Immature natural killer cell (primary cell): ENCODE data around the gene HSPG2. TPM values are rescaled to one million over a fixed set of nuclear protein-coding genes. Genes with fewer than 3 reads are reported as not detected.
"Not testable (repeated sequence)": the region's sequence is repeated elsewhere in the genome, so short reads cannot be mapped to it uniquely, and the experiment has no call there.

Experiments used
- DNase-seq, 3 donors: peaks; one replicate each; pipeline ENCODE4 v3.0.0; 2022; ENCODE audit warnings: mixed read lengths in 1 of 3
- H3K27ac Mint-ChIP-seq, 6 donors: one replicate each; pipeline ENCODE4 v1.8.0; 2020; ENCODE audit warnings: mixed read lengths in 6 of 6, mild to moderate bottlenecking in 5 of 6, inconsistent platforms in 4 of 6, moderate library complexity in 3 of 6
- H3K27me3 Mint-ChIP-seq, 3 donors: one replicate each; pipeline ENCODE4 v1.8.0; 2020 to 2021; ENCODE audit warnings: low read depth in 3 of 3, mild to moderate bottlenecking in 3 of 3, mixed read lengths in 3 of 3, moderate library complexity in 3 of 3, inconsistent platforms in 1 of 3
- H3K36me3 Mint-ChIP-seq, 3 donors: one replicate each; pipeline ENCODE4 v1.8.0; 2020; ENCODE audit warnings: mixed read lengths in 3 of 3, inconsistent platforms in 2 of 3, mild to moderate bottlenecking in 2 of 3
- H3K4me1 Mint-ChIP-seq, 2 donors: one replicate each; pipeline ENCODE4 v1.8.0; 2020; ENCODE audit warnings: inconsistent platforms in 2 of 2, mild to moderate bottlenecking in 2 of 2, mixed read lengths in 2 of 2, moderate library complexity in 1 of 2
- H3K4me3 Mint-ChIP-seq, 5 donors: one replicate each; pipeline ENCODE4 v1.8.0; 2020; ENCODE audit warnings: mild to moderate bottlenecking in 5 of 5, mixed read lengths in 5 of 5, inconsistent platforms in 3 of 5, moderate library complexity in 3 of 5
- H3K9me3 Mint-ChIP-seq, 6 donors: one replicate each; pipeline ENCODE4 v1.8.0; 2020; ENCODE audit warnings: mild to moderate bottlenecking in 6 of 6, mixed read lengths in 6 of 6, inconsistent platforms in 4 of 6, moderate library complexity in 3 of 6
- polyA plus RNA-seq, 3 donors: library from polyadenylated mRNA; unstranded; fragments of 300-500 nt; fragmentation: Illumina TruSeq; gene quantifications; one replicate each; pipeline ENCODE4 v1.2.3, GENCODE V29; 2021

HSPG2 gene
- polyA plus RNA-seq, 3 donors from 2014 or later: 0.19 TPM; not detected in 2

DNA sequence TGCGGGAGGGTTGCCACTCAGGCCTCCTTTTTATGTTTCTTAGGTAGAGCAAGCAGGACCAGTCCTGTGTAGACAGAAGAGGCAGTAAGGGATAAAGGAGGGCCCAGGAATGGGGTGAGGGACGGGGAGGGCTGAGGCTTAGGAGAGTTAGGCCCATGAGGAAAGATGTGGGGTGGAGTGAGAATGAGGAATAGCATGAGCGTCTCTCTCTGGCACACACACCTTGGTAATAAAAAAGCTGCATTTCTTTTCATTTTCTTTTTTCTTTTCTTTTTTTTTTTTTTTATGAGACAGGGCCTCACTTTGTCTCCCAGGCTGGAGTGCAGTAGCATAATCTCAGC is 7.6 kb upstream of the HSPG2 start:
- DNase-seq: no peak
- H3K27me3 Mint-ChIP-seq: peaks cover 0 to 5% (median 0%) of the 10 kb centered on the region in 3 donors
- no peaks in the 10 kb centered on the region for H3K4me1 Mint-ChIP-seq
- H3K9me3 Mint-ChIP-seq: no peaks in the 10 kb centered on the region
- H3K36me3 Mint-ChIP-seq: no peaks in the 10 kb centered on the region
- no peak overlapping the region for H3K4me3 Mint-ChIP-seq
- no peak overlapping the region for H3K27ac Mint-ChIP-seq

DNA sequence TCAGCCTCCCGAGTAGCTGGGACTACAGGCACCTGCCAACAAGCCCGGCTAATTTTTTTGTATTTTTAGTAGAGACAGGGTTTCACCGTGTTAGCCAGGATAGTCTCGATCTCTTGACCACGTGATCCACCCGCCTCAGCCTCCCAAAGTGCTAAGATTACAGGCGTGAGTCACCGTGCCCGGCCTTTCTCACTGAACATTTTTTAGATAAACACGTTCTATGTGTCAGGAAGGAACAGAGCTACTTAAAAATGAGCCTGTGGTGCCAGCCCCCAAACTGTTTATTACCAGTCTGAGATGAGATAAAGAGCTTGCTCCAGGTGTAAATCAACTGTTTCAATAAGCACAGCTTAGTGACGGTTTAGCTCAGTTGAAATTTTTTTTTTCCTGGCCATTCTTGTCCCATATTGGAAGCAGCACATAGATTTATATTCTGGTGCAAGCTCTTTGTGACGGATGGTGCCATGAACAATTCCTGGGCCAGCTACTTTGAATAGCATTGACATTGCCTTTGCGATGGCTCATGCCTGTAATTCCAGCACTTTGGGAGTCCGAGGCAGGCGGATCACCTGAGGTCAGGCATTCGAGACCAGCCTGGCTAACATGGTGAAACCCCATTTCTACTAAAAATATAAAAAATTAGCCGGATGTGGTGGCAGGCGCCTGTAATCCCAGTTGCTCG is 6.0 kb upstream of the HSPG2 start:
- not testable (repeated sequence) for H3K4me3 Mint-ChIP-seq, H3K27ac Mint-ChIP-seq, H3K4me1 Mint-ChIP-seq, H3K36me3 Mint-ChIP-seq, H3K9me3 Mint-ChIP-seq, H3K27me3 Mint-ChIP-seq, DNase-seq

DNA sequence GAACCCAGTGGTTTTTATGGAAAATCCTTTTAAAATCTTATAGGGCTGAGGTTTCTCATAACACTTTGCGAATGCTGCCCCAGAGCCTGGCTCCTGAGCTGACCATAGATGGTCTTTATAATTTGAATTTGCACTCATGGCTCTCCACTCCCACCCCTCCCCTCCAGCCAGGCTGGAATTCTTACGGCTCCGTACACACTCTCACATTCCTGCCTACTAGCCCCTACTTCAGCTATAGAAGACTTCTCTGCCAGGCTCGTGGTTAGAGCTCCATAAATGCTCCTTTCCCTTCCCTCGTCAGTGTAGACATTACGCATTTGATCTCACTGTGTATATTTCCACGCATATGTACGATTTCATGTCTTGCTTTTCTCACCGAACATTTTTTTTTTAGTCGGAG is 5.4 kb upstream of the HSPG2 start:
- no peaks in the 10 kb centered on the region for H3K9me3 Mint-ChIP-seq
- H3K36me3 Mint-ChIP-seq: no peaks in the 10 kb centered on the region
- no peak for DNase-seq
- H3K4me1 Mint-ChIP-seq: peaks cover 5 to 6% of the 10 kb centered on the region in 2 donors
- H3K4me3 Mint-ChIP-seq: no peak overlapping the region
- no peak overlapping the region for H3K27ac Mint-ChIP-seq
- H3K27me3 Mint-ChIP-seq: peaks cover 0 to 11% (median 0%) of the 10 kb centered on the region in 3 donors

DNA sequence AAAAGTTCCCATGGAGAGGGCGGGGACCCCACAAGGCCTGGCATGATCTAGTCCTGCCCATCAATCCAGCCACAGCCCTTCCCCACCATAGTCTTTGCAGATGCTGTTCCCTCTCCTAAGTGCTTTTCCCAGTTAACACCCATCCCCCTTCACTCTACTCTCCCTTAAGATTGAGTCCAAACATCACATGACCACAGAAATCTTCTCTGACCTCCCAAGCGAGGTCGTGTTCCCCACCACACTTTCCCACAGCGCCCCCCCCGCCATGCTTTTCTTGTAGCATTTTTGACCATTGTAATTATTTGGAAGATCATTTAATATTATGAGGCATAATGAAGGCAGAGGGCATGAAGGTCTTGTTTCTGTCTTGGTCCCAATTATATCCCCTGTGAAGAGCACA is 4.3 kb upstream of the HSPG2 start:
- H3K9me3 Mint-ChIP-seq: no peaks in the 10 kb centered on the region
- H3K27ac Mint-ChIP-seq: no peak overlapping the region
- no peak for DNase-seq
- no peaks in the 10 kb centered on the region for H3K36me3 Mint-ChIP-seq
- H3K27me3 Mint-ChIP-seq: peaks cover 0 to 11% (median under 1%) of the 10 kb centered on the region in 3 donors
- no peak overlapping the region for H3K4me3 Mint-ChIP-seq
- H3K4me1 Mint-ChIP-seq: peaks cover 7% of the 10 kb centered on the region in 2 donors

DNA sequence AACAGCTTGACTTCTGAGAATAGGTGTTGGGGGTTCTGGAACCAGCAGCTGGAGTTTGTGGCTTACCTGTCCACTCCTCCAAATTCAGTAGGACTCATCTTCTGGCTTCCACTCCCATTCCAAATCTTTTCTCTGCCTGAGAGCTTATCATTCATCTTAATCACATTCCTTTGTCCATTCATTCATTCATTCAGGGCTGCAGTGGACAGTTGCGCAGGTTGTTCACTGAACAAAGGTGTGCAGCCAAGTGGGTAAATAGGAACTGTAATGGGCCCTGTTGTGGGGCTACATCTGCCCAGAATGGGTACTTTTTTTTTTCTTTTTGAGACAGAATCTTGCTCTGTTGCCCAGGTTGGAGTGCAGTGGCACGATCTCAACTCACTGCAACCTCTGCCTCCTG is 3.4 kb upstream of the HSPG2 start:
- peaks cover 7 to 10% of the 10 kb centered on the region in 2 donors for H3K4me1 Mint-ChIP-seq
- no peak for DNase-seq
- no peaks in the 10 kb centered on the region for H3K9me3 Mint-ChIP-seq
- no peak overlapping the region for H3K27ac Mint-ChIP-seq
- no peaks in the 10 kb centered on the region for H3K36me3 Mint-ChIP-seq
- H3K27me3 Mint-ChIP-seq: peaks cover 0 to 11% (median 2%) of the 10 kb centered on the region in 3 donors
- H3K4me3 Mint-ChIP-seq: no peak overlapping the region

DNA sequence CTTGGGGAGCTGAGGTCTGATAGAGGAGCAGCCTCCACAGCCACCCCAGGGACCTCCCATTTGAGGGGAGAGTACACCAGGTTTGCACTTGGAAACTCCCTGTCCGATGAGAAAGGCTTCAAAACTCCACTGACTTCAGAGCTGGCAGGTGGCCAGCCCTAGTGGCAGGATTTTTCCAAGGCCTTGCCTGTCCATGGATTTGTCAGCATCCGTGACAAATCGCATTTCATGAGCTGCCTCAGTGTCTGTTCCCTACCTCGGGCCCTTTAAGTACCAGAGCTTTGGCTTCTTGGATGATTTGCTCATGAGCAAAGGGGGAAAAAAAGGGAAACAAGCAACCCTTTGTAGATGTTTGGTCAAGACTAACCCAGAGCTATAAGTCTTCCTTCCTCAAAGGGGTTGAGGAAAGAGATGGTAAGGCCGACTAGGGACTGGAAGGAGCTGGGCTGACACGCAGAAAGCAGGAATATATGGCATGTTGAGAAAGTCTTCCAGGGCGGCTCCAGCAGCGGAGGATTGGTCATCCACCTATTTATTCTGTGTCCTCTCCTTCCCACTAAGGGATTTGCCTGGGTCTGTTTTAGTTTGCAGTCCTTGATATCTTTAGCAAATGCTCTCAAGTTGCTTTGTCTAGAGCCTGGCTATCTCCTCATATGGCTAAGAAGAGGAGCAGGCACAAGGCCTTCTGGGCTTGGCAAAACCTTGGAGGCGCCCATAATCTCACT is 2.7 kb upstream of the HSPG2 start:
- peaks cover 7 to 11% of the 10 kb centered on the region in 2 donors for H3K4me1 Mint-ChIP-seq
- H3K4me3 Mint-ChIP-seq: no peak overlapping the region
- no peak overlapping the region for H3K27ac Mint-ChIP-seq
- H3K27me3 Mint-ChIP-seq: peaks cover 0 to 8% (median 2%) of the 10 kb centered on the region in 3 donors
- H3K9me3 Mint-ChIP-seq: no peaks in the 10 kb centered on the region
- no peaks in the 10 kb centered on the region for H3K36me3 Mint-ChIP-seq
- no peak for DNase-seq

DNA sequence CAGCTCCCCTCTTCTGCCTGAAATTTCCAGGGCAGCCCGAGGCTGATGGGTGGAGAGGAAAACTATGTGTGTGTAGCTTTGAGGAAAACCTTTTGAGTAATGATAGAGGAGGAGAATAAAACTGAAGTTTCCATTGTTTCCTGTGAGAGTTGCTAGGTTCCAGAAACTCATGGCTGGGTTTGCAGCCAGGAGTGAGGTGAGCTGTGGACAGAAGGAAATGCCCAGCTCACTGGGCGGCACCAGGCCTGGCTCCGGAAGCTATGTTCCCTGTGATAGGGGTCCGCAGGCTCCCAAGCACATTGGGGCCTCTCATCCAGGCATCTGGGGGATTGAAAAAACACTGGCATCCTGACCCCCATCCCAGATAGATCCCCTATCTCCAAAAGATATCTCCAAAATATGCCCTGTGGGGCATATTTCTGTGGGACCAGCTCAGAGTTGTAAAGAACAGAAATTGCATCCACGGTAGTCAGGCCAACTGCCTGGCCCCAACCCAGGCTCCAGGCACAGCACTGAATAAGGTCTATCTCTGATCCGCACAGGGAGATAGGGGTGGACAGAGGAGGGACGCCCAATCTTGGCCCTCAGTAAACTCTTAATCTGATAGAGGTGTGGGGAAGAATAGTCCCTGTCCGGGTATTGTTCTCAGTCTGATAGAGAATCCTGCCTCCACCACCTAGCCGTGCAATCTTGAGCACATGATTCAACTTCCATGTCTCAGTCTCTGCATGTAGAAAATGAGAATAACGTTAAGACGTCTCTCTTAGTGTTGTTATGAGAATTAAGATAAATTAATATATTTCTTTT is 1.8 kb upstream of the HSPG2 start:
- no peak for DNase-seq
- H3K36me3 Mint-ChIP-seq: no peaks in the 10 kb centered on the region
- H3K4me1 Mint-ChIP-seq: peaks cover 7 to 11% of the 10 kb centered on the region in 2 donors
- H3K4me3 Mint-ChIP-seq: peak overlapping the region; percentile 33 to 94 (median 79)
- peaks cover 0 to 9% (median 2%) of the 10 kb centered on the region in 3 donors for H3K27me3 Mint-ChIP-seq
- no peak overlapping the region for H3K27ac Mint-ChIP-seq
- no peaks in the 10 kb centered on the region for H3K9me3 Mint-ChIP-seq

DNA sequence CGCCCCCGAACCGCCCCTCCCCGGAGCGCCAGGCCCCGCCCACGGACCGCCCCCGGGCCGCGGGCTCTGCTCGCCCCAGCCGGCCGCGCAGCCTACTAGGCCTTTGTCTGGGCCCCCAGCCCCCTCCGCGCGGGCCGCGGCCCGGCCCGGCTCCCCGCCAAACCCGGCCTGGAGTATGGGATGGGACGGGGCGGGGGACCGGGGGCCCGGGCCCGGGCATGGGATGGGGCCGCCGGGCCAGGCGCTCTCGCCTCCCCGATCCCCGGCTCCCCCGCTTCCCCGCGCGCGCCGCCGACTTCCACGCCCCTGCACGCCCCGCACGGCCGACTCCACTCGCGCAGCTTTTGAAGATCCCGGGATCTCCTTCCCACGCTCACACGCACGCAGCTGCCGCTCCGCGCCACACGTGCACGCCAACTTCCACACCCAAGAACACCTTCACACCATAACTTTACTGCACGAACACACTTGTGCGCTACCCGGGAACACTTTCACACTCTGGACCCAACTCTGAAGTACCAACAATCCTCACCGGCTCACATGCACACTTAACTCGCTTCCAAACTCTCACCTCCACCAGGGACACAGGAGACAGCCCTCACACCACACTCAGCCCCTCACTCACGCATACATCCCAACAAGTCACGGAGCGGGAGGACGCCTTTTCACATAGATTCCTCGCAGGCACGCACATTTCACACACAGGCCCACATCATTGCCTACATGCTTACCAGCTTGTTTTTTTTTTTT is 437 bp upstream of the HSPG2 start:
- Mint-ChIP-seq H3K4me1 (peaks cover 7 to 11% of the 10 kb centered on the region in 2 donors), H3K27me3 (peaks cover 0 to 12% (median 2%) of the 10 kb centered on the region in 3 donors), H3K4me3 (peak overlapping the region; percentile 79 to 94 (median 88)), H3K9me3 (no peaks in the 10 kb centered on the region), H3K27ac (peak overlapping the region in 4 of 6 donors; percentile 23 to 91 (median 61)), H3K36me3 (no peaks in the 10 kb centered on the region)
- peak; percentile 57 to 68 (median 66) for DNase-seq

DNA sequence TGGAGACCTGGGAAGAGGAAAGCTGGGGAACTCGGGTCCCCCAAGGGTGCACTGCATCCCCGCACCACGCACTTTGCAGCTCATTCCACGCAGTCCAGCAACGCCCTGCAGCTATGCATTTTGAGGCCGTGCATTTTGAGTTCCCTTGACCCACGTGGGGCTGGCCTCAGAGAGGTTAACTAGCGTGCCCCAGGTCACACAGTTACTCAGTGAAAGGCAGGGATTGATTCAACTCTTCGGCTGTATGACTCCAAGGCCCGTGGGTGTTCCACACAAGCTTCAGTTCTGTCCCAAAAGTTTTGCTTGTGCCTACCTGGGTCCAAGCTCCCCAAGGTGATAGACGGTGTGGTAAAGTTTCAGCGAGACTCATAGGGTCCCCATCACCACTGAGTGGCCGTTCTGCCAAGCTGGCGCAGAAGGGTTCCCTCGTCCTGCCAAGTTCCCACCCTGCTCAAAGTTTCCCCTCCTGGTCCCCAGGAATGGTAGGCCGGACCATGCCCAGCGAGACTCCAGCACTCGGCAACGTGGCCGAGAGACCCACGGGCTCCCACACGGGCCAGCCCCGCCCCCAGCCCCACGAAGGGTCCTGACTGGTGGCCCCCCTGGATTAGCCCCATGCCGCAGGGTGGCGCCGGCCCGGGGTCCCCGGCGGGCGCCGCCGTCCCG is 611 bp downstream of the HSPG2 start:
- Mint-ChIP-seq H3K4me1 (peaks cover 7 to 11% of the 10 kb centered on the region in 2 donors), H3K4me3 (peak overlapping the region; percentile 42 to 75 (median 52)), H3K9me3 (peaks cover 0 to 1% (median 0%) of the 10 kb centered on the region in 6 donors), H3K27me3 (peaks cover 1 to 17% (median 2%) of the 10 kb centered on the region in 3 donors), H3K36me3 (no peaks in the 10 kb centered on the region), H3K27ac (no peak overlapping the region)
- DNase-seq: peak in 2 of 3 donors; percentile 3 to 5

DNA sequence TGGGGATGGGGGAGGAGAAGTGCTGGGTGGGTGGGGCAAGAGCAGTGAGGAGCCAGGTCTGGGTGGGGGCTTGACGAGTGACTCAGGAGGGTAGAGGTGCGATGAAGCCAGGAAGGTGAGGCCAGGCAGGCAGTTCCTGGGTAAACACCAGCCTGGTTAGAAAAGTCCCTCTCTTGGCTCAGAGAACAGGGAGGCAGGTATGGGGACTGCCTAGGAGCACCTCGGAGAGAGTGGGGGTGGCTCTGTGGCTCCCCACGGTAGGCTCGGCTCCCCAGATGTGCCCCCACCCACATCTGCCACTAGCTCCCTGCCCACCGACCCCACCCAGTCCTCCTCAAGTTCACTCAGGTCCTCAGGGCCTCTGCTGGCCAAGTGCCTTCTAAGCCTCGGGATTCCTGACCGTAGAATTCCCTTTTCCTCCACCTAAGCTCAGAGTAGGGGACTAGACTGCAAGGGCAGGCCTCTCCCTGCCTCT is 1.2 kb downstream of the HSPG2 start:
- H3K4me1 Mint-ChIP-seq: peaks cover 7 to 11% of the 10 kb centered on the region in 2 donors
- peaks cover 1 to 17% (median 2%) of the 10 kb centered on the region in 3 donors for H3K27me3 Mint-ChIP-seq
- H3K36me3 Mint-ChIP-seq: no peaks in the 10 kb centered on the region
- H3K4me3 Mint-ChIP-seq: peak overlapping the region in 4 of 5 donors; percentile 10 to 59 (median 36)
- H3K27ac Mint-ChIP-seq: no peak overlapping the region
- DNase-seq: no peak
- H3K9me3 Mint-ChIP-seq: peaks cover 0 to 1% (median 0%) of the 10 kb centered on the region in 6 donors

DNA sequence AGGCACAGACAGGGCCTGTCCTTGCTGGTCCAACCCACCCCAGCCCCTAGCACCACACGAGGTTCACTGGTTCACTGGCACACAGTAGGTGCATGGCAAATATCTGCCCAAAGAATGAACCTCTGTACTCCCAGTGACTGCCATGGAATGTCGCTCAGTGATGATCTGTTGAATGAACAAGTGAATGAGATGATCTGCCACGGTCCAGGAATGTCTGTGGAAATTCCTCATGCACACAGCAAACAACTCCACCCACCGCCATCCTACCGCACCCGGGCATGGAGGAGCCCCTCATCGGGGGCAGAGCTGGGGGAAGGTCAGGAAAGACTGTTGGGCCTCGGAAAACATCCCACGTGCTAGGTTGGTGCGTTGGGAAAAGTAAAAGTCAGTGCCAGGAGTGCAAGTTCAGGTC is 1.7 kb downstream of the HSPG2 start:
- DNase-seq: no peak
- Mint-ChIP-seq H3K27me3 (peaks cover 1 to 17% (median 2%) of the 10 kb centered on the region in 3 donors), H3K4me3 (peak overlapping the region; percentile 25 to 61 (median 46)), H3K27ac (no peak overlapping the region), H3K9me3 (peaks cover 0 to 1% (median 0%) of the 10 kb centered on the region in 6 donors), H3K4me1 (peaks cover 7 to 11% of the 10 kb centered on the region in 2 donors), H3K36me3 (no peaks in the 10 kb centered on the region)

DNA sequence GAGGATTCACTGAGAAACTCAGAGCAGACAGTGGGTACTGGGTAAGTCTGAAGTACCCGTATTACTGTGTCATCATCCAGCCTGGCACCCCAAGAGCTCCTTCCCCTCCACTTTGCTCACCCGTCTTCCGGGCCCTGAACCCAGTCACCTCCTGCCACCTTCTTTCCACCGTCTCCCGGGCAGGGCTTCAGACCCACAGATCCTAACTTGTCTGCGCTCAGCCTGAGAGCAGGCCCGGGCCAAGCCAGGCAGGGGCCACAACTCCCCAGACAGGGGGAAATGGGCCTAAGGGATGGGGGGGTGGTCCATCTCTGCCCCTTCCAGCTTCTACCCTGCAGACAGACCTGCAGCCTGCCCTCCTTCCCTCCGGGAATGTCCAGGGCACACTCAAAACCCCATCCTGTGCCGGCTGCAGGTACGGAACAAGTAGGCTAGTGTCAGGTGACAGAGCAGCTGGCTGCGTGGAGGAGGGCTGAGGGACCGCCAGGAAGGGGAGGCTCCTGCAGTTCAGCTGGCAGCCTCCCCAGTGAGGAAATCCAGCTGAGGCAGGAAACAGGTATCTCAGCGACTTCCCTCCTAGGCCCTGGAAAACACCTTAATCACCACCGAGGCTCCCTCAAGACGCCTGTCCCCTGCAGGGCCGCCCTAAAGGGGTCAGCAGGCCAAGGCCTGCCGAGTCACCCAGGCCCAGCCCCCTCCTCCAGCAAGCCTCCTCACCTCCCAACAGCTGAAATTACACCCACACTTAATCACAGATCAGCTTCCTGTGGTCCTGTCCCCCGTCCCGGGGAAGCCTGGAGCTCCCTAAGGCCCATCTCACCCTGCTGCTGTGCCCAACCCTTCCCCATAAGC is 3.5 kb downstream of the HSPG2 start:
- Mint-ChIP-seq H3K4me3 (no peak overlapping the region), H3K9me3 (peaks cover 0 to 1% (median 0%) of the 10 kb centered on the region in 6 donors), H3K27me3 (peaks cover 2 to 17% (median 5%) of the 10 kb centered on the region in 3 donors), H3K27ac (no peak overlapping the region), H3K4me1 (peaks cover 7 to 11% of the 10 kb centered on the region in 2 donors), H3K36me3 (no peaks in the 10 kb centered on the region)
- DNase-seq: no peak
